ENCODE data around the gene AK2.

AK2 gene

DNA sequence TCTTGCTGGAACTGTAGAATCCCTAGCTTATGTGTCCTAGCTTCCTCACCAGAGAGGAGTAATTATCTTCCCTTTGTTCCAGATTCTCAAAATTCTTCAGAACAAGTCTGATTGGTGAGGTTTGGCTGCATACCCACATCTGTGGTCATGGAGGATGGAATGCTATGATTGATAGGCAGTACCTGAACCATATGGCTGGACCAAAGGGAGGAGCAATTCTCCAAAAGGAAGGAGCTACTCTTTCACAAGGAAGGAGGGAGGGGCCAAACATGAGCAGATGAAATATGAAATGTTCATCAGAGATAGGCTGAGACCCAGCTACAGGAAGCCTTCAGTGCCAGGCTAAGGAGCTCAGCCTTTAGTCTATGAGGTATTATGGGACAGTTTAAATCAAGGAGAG, 67.1 kb downstream of the AK2 start:
- DNase-seq: no peak

DNA sequence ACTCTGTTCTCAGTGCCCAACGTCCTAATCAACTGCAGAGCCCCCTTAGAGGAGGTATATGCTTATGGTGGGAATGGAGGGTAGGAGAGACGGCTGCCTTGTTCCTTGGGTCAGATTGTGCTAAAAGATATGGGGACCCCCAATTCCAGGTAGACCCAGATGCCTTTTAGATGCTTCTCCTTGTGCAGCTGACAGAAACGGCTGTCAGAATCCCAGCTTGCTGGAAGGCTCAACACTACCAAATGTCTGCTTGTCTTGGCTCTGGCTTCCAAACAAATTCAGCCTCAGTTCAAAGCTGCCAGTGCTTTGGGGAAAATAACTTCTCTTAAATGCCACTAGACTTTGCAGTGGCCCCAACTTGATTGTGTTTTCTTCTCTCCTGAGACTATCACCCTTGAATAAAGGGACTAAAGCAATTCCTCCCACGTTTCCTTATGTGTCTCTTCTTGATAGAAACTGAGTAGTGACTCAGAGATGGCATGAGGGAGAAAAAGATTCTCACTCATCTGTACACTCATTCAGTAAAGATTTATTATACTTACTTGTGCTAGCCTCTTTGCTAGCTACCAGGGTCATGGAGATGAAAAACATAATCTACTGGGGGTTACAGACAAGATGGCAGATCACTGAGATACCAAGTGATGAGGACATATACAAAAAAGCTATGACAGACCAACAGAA, 68.7 kb downstream of the AK2 start:
- no peak for DNase-seq

DNA sequence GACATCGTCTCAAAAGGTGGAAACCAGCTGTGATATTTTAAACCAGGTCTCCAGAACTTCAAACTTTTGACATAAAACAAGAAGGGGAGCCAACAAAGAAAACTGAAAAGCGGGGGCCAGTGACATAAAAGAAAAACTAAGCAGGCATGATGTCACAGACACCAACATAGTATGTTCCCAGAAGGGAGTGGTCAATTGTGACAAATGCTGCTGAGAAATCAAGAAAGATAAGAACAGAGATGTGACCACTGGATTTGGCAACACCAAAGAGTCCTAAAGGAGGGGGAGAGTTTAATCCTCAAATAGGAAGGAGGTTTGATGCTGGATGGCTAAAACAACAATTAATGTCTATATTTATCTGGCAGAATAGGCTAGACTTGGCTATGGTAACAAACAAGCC, 69.8 kb downstream of the AK2 start:
- DNase-seq: no peak

DNA sequence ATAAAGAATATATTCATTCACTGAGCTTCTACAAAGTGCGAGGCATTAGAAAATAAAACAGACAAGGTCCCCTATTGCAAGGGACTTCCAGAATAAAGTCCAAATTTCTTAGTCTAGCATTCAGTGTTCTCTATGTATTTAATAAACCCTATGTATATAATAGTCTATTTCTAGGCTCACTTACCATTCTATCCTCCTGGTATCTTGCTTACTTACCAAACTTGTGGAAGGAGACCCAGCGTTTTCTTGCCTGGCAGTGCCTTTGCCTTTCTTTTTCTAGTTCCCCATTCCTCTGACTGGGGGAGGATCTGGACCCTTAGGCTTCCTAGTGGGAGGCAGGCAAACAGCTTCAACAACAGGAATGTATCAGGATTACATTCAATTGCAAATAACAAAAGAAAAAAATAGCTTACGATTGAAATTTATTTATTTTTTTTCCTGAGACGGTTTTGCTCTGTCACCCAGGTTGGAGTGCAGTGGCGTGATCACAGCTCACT, 71.4 kb downstream of the AK2 start:
- no peak for DNase-seq

DNA sequence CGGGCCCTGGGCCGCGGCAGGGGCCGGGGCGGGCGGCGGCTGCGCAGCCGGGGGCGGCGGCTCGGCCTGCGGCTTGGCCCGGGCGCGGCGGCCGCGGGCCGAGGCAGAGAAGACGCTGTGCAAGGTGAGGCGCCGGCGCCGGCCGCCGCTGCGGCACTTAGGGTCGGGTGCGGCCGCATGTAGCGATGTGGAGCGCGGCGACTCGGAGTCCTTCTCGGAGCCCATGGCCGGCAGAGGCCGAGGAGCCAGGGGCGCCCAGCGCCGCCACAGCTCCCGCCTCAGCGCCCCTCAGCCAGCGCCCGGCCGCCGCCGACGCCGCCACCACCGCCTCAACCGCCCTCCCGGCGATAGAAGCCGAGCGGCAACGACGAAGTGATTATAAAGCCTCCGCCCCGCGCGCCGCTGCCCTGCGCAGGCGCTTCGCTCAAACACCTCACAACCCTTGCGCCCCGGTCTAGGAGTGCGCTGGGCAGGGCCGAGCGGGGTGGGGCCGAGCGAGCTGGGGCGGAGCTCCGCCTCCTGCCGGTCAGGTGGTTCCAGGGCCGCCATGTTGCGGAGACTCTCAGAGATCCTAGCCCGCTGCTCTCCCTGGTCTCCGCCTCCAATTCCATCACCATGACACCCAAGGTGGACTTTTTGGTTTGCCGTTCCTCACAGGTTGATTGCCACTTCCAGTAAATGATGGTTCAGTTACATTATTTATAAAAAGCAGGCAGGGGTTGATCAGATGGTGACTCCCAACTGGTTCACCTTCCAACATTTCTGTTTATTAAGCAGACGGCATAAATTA, 72.0 kb downstream of the AK2 start, which contains the start of gene RNF19B:
Gene RNF19B, minus strand, starts transcription at position 349 of the 790 bp plus-strand sequence. Its CDS starts 124 bp downstream, at position 225.
- peak; percentile 91 for DNase-seq

GRCh38 chr1:32963746-32964460, 72.8 kb downstream of the AK2 start:
- DNase-seq: no peak

GRCh38 chr1:32962248-32962896, 74.3 kb downstream of the AK2 start:
- no peak for DNase-seq

DNA sequence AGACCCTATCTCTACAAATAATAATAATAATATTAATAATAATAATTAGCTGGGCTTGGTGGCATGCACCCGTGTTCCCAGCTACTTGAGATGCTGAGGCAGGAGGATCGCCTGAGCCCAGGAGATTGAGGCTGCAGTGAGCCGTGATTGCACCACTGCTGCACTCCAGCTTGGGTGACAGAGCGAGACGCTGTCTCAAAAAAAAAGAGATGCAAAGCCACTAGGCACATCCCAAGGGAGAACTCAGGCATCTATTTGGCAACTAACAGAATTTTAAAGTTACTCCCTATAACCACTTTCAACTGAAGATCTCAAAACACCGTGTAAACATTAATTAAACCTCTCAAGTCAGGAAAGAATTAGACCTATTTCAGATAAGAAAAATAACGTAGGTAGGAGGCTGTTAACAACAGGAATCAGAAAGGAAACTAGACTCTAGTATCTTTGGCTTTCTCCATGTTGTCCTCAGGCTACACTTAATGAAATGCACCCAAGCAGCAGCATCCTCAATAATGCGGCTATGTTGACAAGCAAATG, 75.8 kb downstream of the AK2 start:
- no peak for DNase-seq

DNA sequence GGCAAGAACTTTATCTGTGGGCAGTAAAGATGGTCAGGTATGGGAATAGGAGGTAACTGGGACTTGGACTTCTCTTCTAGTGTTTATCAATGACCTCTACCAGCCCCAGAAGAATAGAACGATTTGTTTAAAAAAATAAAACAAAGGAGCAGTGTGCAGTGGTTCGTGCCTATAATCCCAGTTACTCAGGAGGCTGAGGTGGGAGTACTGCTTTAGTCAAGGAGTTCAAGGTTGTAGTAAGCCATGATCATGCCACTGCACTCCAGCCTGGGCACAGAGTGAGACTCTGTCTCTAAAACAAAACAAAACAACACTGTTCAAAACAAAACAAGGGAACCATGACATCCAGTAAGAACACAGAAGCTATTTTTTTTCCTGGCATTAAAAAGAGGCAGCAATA, 76.3 kb downstream of the AK2 start:
- no peak for DNase-seq

DNA sequence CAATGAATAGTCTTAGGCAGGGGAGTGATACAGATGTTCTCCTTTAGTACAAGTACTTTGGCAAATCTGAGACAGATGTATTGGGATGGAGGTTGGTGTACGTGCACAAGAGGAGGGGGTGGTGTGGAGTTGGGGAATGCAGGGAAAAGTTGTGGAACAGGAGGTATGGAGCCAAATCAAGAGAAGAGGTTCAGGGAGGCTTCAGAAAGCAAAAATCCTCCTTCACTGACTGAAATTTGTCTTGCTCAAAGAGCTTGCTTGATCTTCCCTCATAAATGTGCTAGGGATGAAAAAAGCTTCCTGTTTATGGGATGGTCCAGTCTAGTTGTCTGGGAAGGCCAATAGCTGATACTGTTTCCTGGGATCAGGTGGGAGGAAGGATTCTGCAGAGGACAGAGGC, 77.9 kb downstream of the AK2 start:
- DNase-seq: no peak

Data from DMS 273 treated with DMSO at 0.1 percent for 48 hours (cell line).